Skin epidermis (tissue), 12 donors: ENCODE data around the gene YTHDF1.

Experiments
- H3K27ac ChIP-seq, 21 experiments: fragments of 200-600 bp; sonication (generic) in 11 of 21; one replicate each; pipeline ENCODE4 v1.5.0; 2020; ENCODE audit warnings: mild to moderate bottlenecking in 3 of 21, inconsistent platforms in 2 of 21, moderate library complexity in 2 of 21
- H3K4me3 ChIP-seq, 7 experiments: fragments of 200-600 bp; sonication (generic) in 2 of 7; one replicate each; pipeline ENCODE4 v1.5.0; 2020; ENCODE audit warnings: inconsistent platforms in 2 of 7, mild to moderate bottlenecking in 2 of 7, moderate library complexity in 1 of 7

Gene YTHDF1

DNA sequence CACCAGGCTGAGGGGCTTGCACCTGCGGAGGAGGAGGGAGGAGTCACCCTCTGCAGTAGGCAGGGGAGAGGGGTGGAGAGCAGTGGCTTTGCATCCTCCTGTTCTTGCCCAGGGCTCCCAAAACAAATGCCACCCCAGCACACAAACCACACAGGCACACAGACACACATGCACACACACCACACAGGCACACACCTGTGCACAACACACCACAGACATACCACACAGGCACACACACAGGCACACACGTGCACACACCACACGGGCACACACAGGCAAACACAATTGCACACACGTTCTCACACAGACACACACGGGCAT, 26.6 kb downstream of the YTHDF1 start:
- Histone ChIP-seq H3K4me3 (no peak overlapping the region), H3K27ac (no peak overlapping the region)

DNA sequence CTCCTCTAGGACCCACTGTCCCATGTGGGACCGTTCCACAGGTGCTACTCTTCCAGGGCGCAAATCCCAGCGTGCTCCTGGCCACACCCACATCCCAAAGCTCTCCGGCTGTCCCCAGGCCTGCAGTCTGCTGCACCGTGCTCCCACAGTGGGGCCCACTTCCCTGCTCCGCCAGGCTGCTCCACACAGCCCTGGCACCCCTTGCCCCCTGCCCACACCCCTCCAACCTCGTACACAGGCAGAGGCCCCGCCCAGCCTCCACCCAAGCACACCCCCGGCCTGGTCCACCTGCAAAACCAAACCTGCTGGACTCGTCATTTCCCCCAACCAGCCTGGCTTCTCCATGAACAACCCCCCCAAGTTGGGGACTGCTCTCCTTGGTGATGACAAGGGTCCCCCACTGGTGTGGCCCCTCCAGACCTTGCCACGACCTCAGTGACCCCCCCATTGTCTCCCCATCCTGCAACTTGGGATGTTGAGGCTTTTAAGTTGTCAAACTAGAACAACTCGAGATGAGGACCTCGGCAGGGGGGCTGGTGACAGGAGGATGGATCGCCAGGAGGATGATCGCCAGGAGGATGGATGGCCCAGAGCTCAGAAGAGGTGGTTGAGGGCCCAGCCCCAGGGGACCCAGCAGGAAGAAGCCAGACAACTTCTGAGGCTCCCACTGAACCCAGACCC, 27.1 kb downstream of the YTHDF1 start:
- H3K4me3 ChIP-seq = no peak overlapping the region
- H3K27ac ChIP-seq = no peak overlapping the region

DNA sequence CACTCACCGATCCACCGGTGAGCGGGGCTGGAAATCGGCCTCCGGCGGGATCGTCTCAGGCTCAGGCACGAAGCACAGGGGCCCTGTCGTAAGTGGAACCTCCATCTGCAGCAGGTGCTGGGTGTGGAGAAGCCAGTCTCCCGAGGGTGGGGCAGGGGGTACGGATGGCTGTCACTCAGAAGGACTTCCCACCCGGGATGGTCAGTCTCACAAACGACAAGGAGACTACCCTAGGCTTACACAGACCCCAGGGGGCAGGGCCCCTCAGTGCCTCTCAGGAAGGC, 27.8 kb downstream of the YTHDF1 start:
- Histone ChIP-seq H3K4me3 (no peak overlapping the region), H3K27ac (no peak overlapping the region)

DNA sequence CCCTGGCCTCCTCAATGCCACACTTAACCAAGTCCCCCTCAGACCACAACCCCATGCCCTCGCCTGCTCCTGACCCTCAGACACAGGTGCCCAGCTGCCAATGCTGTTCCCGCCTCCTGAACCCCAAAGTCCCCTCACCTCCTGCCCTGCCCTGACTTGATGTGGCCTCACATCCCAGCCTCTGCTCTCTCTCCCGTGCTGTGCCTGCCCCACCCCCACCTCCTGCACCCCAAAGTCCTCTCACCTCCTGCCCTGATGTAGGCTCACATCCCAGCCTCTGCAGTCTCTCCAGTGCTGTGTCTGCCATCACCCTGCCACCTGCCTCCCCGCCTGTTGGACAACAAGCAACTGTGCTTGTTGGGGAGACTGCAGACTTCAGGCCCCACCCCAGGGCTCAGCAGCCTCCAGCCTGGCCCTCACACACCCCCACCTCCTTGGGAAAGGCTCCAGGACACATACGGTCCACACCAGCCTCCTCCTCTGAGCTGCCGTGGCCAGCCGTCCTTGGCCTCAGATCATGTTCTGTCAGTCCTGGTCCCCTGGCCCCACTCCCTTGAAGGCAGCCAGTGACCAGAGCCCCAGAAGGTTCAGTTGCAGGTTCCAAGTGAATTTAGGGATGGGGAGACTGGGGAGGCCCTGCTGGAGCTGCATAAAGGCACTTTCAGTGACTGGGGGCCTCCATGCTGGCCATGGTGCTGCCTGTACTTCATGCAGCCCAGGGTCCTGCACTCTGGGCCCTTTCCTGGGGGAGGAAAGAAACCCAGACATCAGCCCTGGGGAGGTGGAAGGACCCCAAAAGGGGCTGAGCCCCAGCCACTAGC, 28.4 kb downstream of the YTHDF1 start:
- no peak overlapping the region for H3K27ac ChIP-seq

DNA sequence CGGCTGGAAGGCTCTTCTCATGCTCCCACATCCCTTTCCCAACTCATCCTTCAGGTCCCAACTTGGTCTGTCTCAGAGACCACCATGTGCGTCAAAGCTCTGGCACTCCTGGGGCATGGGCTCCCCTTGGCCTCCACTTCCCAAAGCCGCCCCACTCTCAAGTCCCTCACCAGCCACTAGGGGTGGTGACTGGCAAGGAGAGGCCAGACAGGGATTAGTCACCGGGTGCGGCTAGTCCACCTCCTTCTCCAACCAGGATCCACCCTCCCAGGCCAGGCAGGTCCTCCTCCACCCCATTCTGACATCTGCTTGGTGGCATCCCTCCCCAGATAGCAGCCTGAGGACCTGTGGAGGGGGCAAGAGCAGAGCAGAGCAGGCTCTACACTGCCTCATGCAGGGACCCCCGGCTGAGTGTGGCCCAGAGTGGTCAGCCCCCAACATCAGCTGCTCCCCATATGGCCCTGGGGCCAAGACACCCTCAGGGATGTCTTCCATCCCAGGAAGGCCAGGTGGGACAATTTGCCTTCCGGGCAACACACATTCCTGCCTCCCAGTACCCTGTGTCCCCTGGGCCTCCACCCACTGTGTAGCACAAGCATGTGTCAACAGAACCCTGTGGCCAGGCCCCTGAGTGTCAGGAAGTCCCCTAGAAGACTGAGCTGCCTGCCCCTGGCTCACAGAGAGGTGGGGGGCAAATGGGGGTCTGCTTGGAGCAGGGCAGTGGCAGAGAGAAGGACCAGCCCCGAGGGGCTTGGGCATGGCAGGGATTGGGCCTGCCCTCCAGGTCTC, 29.2 kb downstream of the YTHDF1 start:
- no peak overlapping the region for H3K27ac ChIP-seq
- no peak overlapping the region for H3K4me3 ChIP-seq

More for the DNA sequence above, 28.4 kb downstream of the YTHDF1 start:
- no peak overlapping the region for H3K4me3 ChIP-seq

DNA sequence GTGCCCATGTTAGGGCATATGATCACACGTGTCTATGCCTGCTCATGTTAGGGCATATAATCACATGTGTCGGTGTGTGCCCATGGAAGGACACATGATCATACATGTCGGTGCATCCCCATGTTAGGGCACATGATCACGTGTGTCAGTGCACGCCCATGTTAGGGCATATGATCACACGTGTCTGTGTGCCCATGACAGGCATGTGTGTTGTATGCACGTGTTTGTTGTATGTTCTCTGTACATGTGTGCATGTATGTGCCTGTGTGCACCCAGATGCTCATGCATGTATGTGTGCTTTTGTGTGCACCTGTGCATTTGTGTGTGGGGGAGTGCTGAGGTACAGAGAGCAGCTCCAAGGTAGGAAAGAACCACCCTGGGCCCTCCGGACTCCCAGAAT, 29.8 kb downstream of the YTHDF1 start:
- Histone ChIP-seq H3K27ac (no peak overlapping the region), H3K4me3 (no peak overlapping the region)

DNA sequence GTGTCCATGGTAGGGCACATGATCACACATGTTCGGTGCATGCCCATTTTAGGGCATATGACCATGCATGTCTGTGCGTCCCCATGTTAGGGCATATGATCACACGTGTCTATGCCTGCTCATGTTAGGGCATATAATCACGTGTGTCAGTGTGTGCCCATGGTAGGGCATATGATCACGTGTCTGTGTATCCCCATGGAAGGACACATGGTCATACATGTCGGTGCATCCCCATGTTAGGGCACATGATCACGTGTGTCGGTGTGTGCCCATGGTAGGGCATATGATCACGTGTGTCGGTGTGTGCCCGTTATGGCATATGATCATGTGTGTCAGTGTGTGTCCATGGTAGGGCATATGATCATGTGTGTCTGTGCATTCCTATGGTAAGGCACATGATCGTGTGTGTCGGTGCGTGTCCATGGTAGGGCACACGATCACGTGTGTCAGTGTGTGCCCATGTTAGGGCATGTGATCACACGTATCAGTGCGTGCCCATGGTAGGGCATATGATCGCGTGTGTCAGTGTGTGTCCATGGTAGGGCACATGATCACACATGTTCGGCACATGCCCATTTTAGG, 30.6 kb downstream of the YTHDF1 start:
- Histone ChIP-seq H3K27ac (no peak overlapping the region), H3K4me3 (no peak overlapping the region)

DNA sequence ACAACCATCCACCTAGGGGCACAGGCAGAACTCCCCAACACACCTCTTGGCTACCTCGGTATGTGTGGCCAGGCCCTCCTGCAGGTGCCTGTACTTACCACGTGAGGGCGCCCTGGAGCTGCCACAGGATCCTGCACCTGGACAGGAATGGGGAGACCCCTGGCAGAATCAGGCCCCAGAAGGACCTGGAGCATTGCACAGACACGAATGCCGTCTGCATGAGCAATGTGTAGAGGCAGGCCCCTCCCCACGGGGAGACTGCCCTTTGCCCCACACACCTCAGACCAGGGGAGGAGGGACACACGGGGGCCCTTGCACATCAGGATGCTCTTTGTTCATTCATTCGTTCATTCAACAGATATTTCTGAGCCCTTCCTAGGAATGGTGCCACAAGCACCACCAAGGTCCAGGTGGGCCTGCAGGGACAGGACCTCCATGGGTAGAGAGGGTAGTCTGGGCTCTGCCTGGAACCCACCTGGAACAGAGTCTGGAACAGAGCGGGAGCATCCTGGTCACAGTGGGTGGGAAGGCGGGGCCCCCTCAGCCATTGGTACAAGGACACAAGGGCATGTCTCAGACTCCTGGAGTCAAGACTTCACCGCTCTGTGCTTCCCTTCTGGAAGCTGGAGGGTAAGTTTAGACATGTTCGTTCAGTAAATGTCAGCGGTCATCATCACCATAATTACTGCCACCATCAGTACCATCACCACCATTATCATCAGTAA, 32.3 kb downstream of the YTHDF1 start:
- Histone ChIP-seq H3K27ac (no peak overlapping the region), H3K4me3 (no peak overlapping the region)

DNA sequence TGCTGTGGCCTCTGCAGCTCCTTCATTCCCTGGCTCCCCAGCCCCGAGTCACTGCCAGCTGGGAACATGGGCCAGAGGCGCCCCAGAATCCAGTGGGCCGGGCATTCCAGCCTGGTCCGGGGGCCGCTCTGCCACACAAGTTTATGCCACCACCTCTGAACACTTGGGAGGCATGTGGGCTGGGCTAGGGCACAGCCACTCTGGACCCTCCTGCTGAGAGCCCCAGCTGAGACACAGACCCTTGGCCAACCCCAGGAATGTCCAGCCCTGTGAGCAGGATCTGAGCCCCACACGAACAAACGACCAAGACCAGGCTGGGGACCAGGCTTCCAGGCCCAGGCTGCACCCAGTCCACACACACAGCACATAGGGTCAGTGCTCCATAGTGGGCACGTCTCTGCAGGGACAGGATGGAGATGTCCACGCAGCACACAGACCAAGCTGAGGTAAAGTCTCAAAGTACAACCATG, 33.0 kb downstream of the YTHDF1 start:
- Histone ChIP-seq H3K4me3 (no peak overlapping the region), H3K27ac (no peak overlapping the region)

DNA sequence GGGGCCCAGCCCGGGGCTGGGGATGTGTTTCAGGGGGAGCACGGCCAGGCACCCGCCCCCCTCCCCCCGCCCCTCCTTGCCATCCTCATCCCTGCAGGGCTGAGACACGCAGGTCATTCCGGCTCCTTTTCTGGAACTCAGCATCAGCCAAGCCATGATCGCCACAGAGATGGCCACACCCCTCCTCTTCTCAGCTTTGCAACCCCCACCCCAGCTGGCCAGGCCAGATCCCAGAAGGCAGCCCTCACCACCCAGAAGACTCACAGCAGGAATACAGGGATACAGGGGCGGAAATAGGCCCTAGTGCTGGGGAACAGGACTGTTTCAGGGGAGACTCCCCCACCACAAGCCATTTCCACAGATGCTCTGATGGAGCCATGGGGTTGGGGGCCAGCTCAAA, 33.5 kb downstream of the YTHDF1 start:
- no peak overlapping the region for H3K27ac ChIP-seq
- H3K4me3 ChIP-seq = no peak overlapping the region

DNA sequence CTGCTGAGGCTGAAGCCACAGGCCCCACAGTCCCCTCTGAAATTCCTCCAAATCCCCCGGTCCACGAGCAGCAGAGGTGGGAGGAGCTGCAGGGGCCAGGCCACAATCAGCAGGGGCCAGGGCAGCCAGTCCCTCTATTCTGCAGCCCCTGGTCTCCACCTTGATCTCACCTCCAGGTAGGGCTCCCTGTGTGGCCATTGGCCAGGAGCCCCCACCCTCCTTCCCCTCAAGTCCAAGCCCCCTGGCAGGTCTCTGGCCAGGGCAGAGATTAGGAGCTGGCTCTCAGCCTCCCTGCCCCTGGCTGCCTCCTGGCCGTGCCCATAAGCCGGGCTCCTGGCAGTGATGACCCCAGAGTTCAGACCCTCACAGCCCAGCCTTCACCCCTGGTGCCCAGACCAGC, 34.7 kb downstream of the YTHDF1 start:
- Histone ChIP-seq H3K4me3 (no peak overlapping the region), H3K27ac (no peak overlapping the region)

DNA sequence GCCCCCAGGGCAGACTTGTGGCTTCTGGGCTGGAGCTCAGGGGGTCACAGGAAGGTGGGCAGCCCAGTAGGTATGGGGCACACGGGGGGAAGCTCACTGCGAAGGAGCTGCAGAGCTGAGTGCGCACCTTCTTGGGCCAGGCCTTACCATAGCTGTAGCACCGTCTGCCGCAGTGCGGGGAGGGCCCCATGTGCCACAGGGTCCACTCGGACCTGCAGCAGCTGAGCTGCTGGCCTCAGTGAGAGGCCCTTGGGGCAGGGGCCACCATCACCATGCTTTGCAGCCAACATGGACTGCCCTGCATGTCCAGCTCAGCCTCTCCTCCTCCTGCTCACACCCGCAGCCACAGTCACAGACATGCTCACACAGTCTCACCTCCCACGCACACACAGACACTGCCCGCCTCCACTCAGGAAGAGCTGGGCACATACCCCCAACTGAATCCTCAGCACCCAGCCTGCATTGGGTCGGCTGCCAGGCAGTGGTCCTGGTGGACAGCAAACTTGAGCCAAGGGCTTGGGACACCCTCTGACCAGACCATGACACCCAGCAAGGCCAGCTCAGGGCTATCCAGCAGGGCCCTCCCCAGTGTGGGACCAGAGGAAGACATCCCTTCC, 35.3 kb downstream of the YTHDF1 start:
- Histone ChIP-seq H3K4me3 (no peak overlapping the region), H3K27ac (no peak overlapping the region)

DNA sequence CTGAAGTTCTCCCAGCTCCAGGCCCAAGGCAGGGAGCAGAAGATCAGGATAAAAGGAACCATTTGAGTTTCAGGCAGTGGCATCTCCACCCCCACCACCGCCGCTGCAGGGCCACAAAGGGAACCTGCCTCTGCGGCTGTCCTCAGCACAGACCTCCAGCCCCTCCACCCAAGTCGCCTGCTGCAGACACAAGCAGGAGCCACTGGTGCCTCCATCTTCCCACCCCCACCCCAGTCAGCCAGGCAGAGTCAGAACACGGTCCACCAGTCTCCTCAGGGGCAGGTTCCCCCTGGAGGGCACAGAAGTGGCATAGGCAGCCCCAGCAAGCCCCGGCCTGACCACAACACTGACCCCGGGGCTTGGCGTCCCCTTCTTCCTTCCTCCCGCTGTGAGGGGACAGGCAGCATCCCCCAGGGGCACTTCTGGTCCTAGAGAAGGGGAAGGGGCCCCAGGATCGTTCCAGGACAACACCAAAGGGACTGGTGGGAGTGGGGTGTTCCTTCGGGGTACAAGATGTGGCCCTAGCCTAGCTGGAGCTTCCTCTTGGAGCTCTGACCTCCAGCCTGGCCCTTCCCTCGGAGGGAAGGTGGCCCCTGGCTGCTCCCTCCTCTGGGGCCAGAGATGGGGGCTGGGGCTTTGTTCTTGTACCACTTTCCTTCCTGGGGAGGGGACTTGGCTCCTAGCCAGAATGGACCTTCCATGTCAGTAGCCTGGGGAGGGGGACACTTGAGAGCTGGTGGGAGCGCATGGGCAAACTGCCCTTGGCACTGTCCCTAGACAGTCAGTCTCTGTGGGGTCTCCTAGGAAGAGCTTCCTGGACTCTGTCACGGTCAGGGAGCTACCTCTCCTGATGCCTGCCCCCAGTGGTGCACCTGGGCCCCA, 36.0 kb downstream of the YTHDF1 start:
- Histone ChIP-seq H3K27ac (no peak overlapping the region), H3K4me3 (no peak overlapping the region)

DNA sequence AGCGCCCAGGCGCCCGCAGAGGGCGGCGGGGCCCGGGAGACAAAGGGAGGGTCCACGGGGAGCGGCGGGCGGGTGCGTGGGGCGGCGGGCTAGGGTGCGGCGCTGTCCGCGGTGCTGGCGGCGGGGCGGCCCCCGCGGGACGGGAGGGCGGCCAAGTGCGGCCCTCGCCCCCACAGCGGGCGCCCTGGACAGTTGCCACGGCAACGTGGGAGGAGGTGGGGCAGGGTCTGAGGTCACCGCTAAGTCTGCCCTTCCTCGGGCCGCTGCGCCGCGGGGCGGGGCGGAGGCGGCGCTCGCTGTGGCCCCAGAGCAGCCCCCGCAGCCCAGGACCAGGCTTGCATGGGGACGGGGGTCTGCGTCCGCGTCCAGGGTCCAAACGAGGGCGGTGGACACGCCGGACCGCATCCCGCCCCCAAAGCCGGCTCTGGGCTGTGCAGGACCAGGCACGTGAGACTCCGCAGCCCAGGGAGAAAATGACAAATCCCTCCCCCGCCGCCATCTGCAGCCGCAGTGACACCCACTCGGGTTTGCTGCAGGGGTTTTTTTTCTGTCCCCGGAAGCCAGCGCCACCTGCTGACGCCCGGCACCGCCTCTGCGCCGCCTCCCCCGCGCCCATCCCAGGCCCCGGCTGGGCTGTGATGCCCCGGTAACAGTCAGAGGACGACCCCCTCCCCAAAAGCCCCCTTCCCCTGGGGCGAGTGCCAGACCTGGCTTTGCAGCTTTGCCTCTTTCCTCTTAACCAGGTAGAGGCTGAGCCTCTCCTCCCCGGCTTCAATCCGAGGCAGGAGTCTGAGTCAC, 36.8 kb downstream of the YTHDF1 start:
- peak overlapping the region in 3 of 7 experiments; percentile 15 to 30 (median 19) for H3K4me3 ChIP-seq
- H3K27ac ChIP-seq = no peak overlapping the region

DNA sequence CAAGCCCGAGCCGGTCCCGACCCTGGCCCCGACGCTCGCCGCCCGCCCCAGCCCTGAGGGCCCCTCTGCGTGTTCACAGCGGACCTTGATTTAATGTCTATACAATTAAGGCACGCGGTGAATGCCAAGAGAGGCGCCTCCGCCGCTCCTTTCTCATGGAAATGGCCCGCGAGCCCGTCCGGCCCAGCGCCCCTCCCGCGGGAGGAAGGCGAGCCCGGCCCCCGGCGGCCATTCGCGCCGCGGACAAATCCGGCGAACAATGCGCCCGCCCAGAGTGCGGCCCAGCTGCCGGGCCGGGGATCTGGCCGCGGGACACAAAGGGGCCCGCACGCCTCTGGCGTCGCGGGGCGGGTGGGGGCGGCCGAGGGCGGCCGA, 37.5 kb downstream of the YTHDF1 start:
- no peak overlapping the region for H3K27ac ChIP-seq
- H3K4me3 ChIP-seq = peak overlapping the region in 1 of 7 experiments; percentile 30

DNA sequence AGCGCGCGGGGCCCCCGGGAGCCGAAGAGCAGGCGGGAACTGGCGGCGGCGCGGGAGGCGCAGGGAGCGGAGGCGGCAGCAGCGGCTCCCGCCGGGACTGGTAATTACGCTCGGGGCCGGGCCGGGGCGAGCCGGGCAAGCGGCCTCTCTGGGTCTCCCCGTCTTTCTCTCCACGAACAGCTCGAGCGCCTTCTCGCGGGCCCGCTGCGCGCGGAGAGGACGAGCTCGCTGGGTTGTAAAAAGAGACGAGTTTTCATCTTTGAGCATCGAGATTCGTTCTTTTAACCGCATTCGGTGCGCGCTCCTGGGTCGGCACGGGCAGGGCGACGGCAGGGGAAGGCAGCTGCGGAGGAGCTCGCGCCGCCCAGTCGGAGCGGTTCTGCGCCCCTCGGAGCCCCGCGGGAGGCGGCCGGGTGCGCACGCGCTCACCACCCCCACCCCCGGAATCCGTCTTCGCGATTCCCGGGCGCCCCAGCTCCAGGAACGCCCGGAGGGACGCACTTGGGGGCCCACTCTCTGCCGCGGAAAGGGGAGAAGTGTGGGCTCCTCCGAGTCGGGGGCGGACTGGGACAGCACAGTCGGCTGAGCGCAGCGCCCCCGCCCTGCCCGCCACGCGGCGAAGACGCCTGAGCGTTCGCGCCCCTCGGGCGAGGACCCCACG, 38.0 kb downstream of the YTHDF1 start:
- Histone ChIP-seq H3K4me3 (peak overlapping the region in 1 of 7 experiments; percentile 0), H3K27ac (no peak overlapping the region)

DNA sequence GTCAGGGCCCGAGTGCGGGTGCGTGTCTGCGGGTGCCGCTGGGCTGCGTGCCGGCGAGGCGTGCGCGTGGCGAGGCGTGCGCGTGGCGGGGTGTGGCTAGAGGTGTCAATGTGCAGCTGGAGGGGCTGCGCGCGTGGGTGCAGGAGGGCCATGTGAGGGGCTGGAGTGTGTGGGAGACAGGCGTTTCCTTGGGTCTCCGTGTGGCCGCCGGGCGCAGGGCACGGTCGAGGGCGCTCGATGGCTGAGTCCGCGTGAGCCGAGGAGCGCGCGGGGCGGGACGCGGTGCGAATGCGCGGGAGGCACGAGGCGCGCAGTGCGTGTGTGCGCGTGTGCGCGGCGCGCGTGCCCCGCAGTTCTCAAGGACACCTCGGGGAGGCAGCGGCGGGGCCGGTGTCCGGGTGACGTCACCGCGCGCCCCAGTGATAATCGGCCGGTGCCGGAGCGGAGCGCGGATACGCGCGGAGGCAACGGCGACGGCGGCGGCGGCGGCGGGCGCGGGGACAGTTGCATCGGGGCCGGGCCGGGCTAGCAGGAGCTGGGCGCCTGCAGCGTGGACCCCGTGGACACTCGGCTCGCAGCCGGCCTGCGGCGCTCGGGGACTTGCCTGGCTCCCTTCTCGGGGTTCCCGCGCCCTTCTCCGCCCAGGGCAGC, 38.7 kb downstream of the YTHDF1 start:
- no peak overlapping the region for H3K27ac ChIP-seq
- peak overlapping the region in 1 of 7 experiments; percentile 0 for H3K4me3 ChIP-seq
